Measurements from ENCODE around the gene RFTN2.

- TF ChIP-seq POLR2A (IDR thresholded peaks at IDR 0.05): no peak
- no peak for TF ChIP-seq CTCF (IDR thresholded peaks at IDR 0.05)
- TF ChIP-seq POLR2AphosphoS5 (IDR thresholded peaks at IDR 0.05): no peak
Observed at GRCh38 chr2:197672371-197672893, 3.0 kb downstream of the RFTN2 start.
